Astrocyte (in vitro differentiated cells and primary cell): ENCODE results near the gene AREG.

ENCODE experiments used
- EZH2 ChIP-seq: IDR thresholded peaks from 2 replicates; pipeline ENCODE4 v1.6.1; 2012; ENCODE audit warnings: mild to moderate bottlenecking, low read length, inconsistent platforms; ENCODE audit not compliant: insufficient read depth
- TF ChIP-seq, protein P1 (sequence below): IDR thresholded peaks from 2 replicates; pipeline ENCODE4 v1.5.1; 2011; ENCODE audit warnings: low read depth, mild to moderate bottlenecking, inconsistent platforms, low read length, moderate library complexity; ENCODE audit not compliant: insufficient read depth

DNA sequence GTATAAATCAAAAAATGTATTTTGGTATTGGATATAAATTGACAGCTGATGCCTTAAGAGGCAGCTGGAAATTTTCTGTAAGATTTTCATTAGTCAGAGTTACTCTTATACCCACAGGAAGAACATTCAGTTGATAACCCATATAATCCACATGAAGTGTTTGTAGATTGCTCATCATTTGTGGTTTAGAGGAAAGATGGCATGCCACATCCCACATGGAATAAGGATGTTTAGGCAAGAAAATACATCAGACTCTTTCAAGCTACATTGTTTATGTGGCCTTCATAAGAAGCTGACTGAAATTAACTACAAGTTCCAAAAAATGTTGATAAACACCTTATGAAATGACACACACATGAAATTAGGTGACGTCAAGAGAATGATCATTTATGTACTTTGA is 56.6 kb downstream of the AREG start:
- TF ChIP-seq, protein P1, sequence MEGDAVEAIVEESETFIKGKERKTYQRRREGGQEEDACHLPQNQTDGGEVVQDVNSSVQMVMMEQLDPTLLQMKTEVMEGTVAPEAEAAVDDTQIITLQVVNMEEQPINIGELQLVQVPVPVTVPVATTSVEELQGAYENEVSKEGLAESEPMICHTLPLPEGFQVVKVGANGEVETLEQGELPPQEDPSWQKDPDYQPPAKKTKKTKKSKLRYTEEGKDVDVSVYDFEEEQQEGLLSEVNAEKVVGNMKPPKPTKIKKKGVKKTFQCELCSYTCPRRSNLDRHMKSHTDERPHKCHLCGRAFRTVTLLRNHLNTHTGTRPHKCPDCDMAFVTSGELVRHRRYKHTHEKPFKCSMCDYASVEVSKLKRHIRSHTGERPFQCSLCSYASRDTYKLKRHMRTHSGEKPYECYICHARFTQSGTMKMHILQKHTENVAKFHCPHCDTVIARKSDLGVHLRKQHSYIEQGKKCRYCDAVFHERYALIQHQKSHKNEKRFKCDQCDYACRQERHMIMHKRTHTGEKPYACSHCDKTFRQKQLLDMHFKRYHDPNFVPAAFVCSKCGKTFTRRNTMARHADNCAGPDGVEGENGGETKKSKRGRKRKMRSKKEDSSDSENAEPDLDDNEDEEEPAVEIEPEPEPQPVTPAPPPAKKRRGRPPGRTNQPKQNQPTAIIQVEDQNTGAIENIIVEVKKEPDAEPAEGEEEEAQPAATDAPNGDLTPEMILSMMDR, result no peak
- TF ChIP-seq EZH2, result no peak
